PC-9 (cell line): Measurements from ENCODE around the gene AMBRA1. TPM values are rescaled to one million over a fixed set of nuclear protein-coding genes. Genes with fewer than 3 reads are reported as not detected.

Experiments
- BruUV-seq: library from RNA; stranded (reverse); fragments of 400-500 nt; replicated peaks from 2 replicates; lab custom pipeline; 2021; lab: Mats Ljungman, UMichigan
- CTCF ChIA-PET: fragments of 300-600 bp; sonication (Branson Sonifier 250); formaldehyde crosslinking; loops from one replicate; lab custom pipeline; 2022; ENCODE audit warnings: antibody characterized with exemption; lab: Charles Lee
- POLR2A ChIA-PET: fragments of 300-600 bp; sonication (Branson Sonifier 250); formaldehyde crosslinking; loops from one replicate; lab custom pipeline; 2022; ENCODE audit warnings: antibody characterized with exemption; ENCODE audit not compliant: unreplicated experiment; lab: Charles Lee
- DNase-seq, 2 experiments: peaks; one replicate each; pipeline versions ENCODE4 v3.0.0 to v3.0.0-alpha.2; 2015 to 2022; ENCODE audit warnings: mixed read lengths in 1 of 2
- H2AFZ ChIP-seq: fragments of 200-600 bp; sonication (generic); 2 replicates; pipeline ENCODE4 v1.8.1; 2017; ENCODE audit warnings: antibody characterized with exemption
- H3F3A ChIP-seq: fragments of 200-600 bp; sonication (generic); 2 replicates; pipeline ENCODE4 v1.8.1; 2017; ENCODE audit warnings: antibody characterized with exemption, mild to moderate bottlenecking, low read depth; ENCODE audit not compliant: insufficient read depth
- H3K27ac ChIP-seq: fragments of 200-600 bp; sonication (generic); 2 replicates; pipeline ENCODE4 v1.6.1; 2016; ENCODE audit warnings: mixed run types
- H3K27me3 ChIP-seq: fragments of 200-600 bp; sonication (generic); 2 replicates; pipeline ENCODE4 v1.6.1; 2016; ENCODE audit warnings: low read depth, mixed run types; ENCODE audit not compliant: insufficient read depth
- H3K36me3 ChIP-seq: fragments of 200-600 bp; sonication (generic); 2 replicates; pipeline ENCODE4 v1.6.1; 2016; ENCODE audit warnings: low read depth, mixed run types
- H3K4me1 ChIP-seq: fragments of 200-600 bp; sonication (generic); replicated peaks from 2 replicates; pipeline ENCODE4 v1.6.1; 2016; ENCODE audit warnings: mixed run types; ENCODE audit not compliant: insufficient read depth
- H3K4me2 ChIP-seq: fragments of 200-600 bp; sonication (generic); 2 replicates; pipeline ENCODE4 v1.6.1; 2017; ENCODE audit warnings: mixed run types
- H3K4me3 ChIP-seq: fragments of 200-600 bp; sonication (generic); 2 replicates; pipeline ENCODE4 v1.6.1; 2016; ENCODE audit warnings: mixed run types
- H3K79me2 ChIP-seq: fragments of 200-600 bp; sonication (generic); 2 replicates; pipeline ENCODE4 v1.6.1; 2017; ENCODE audit warnings: low read depth, mixed run types
- H3K9me2 ChIP-seq: fragments of 200-600 bp; sonication (generic); 2 replicates; pipeline ENCODE4 v1.8.1; 2017; ENCODE audit warnings: mild to moderate bottlenecking; ENCODE audit not compliant: insufficient read depth
- H3K9me3 ChIP-seq: fragments of 200-600 bp; sonication (generic); 2 replicates; pipeline ENCODE4 v1.8.1; 2016; ENCODE audit warnings: low read depth; ENCODE audit not compliant: insufficient read depth
- H4K20me1 ChIP-seq: fragments of 200-600 bp; sonication (generic); 2 replicates; pipeline ENCODE4 v1.8.1; 2017; ENCODE audit not compliant: insufficient read depth
- CTCF ChIP-seq: fragments of 200-600 bp; sonication (generic); conservative IDR thresholded peaks from 2 replicates; pipeline ENCODE4 v1.6.1; 2017; ENCODE audit warnings: mixed run types, antibody characterized with exemption, mild to moderate bottlenecking, moderate library complexity
- EZH2 ChIP-seq: fragments of 200-600 bp; sonication (generic); IDR thresholded peaks from 2 replicates; pipeline ENCODE4 v1.8.0; 2017; ENCODE audit warnings: antibody characterized with exemption, low read depth
- intact Hi-C: fragments of 100-400 bp; cut with micrococcal nuclease; formaldehyde crosslinking; loops from one replicate; pipeline ENCODE4 v1.10.0; 2022; ENCODE audit not compliant: unreplicated experiment
- total RNA-seq: library from RNA; stranded (reverse); gene quantifications from 2 replicates; pipeline ENCODE4 v1.2.3, GENCODE V29; 2021

AMBRA1 gene
- total RNA-seq, 1 experiment from 2014 or later: 41.4 TPM

DNA sequence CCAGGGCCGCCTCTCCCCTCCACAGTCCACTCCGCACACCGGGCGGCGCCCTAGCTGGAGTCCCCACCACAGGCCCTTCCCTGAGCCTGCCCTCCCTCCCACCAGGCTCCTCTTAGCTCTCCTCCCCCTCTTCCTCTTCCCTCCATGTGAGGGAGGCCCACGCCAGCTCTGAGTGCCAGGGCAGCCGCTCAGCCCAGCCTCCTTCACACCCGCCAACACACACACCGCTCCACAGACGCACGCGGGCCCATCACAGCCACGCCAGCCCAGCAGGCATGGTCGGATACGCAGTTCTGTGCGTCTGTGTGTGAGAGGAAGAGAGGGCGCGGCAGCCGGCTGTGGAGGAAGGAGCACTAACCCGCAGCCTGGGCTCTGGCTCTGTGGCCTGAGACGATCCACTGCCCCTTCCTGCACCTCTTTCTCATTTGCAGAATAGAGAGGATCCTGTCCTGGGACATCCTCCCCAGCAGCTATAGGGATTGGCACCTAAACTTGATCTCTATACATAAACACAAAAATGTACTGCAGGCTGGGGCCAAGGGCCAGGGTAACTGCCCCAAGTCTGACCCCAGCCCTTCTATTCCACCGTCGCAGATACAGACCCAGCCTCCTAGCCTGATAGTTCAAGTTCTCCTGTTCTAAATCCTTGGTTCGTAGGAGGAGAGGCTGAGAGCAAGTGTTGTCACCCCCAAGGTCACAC lies 205.8 kb downstream of the AMBRA1 start:
- H3K27ac ChIP-seq: no peak overlapping the region
- no peaks in the 10 kb centered on the region for H3K9me3 ChIP-seq
- H3K27me3 ChIP-seq: peaks cover 22% of the 10 kb centered on the region
- DNase-seq: no peak
- H3K9me2 ChIP-seq: no peaks in the 10 kb centered on the region
- BruUV-seq: no TSS peak
- no peaks in the 10 kb centered on the region for H3K36me3 ChIP-seq
- intact Hi-C loops: no loop called here
- H3K79me2 ChIP-seq: no peaks in the 10 kb centered on the region
- H4K20me1 ChIP-seq: peaks cover 11% of the 10 kb centered on the region
- TF ChIP-seq EZH2 (no peak), CTCF (no peak)
- no peak overlapping the region for H2AFZ ChIP-seq
- ChIA-PET CTCF (interaction anchor here (0.6 to 1.0 kb wide), 5 partner anchors 21 to 464 kb away, joined by 3 to 6 read pairs (median 4); partner anchors contain the start of gene ATG13), POLR2A (interaction anchor here (0.6 kb wide), 2 partner anchors 34 to 92 kb away, joined by 3 to 5 read pairs; no protein-coding TSS in a partner anchor)
- H3K4me2 ChIP-seq: no peak overlapping the region
- no peak overlapping the region for H3K4me3 ChIP-seq
- peaks cover 23% of the 10 kb centered on the region for H3K4me1 ChIP-seq
- peaks cover 12% of the 10 kb centered on the region for H3F3A ChIP-seq

DNA sequence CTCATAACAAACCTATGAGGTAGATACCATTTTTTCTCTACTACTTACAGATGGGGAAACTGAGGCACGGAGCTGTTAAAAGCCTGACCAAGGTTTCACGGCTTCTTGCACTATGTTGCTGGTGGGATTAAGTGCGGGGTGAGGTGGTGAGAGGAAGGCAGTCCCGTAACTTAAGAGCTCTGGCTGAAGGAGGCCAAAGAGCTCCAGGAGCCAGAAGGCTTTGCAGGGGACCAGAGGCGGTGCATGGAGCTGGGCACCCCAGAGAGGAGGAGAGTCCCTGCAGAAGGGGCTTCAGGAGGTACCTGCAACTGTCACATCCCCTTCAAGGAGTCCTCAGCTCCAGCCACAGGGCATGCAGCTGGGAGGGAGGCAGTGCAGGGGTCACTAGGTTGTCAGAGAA lies 206.4 kb downstream of the AMBRA1 start:
- Histone ChIP-seq H3K36me3 (no peaks in the 10 kb centered on the region), H3K27me3 (peaks cover 22% of the 10 kb centered on the region), H3K9me3 (no peaks in the 10 kb centered on the region), H3K27ac (no peak overlapping the region), H3F3A (peaks cover 18% of the 10 kb centered on the region), H4K20me1 (0 out of 2 replicates have a peak, but pooled peaks cover 6% of the 10 kb centered on the region), H3K79me2 (no peaks in the 10 kb centered on the region), H3K4me3 (no peak overlapping the region), H3K9me2 (no peaks in the 10 kb centered on the region), H3K4me2 (no peak overlapping the region), H2AFZ (no peak overlapping the region), H3K4me1 (peaks cover 29% of the 10 kb centered on the region)
- DNase-seq: no peak
- CTCF ChIA-PET: interaction anchor here (0.6 to 0.7 kb wide), 2 partner anchors 28 to 101 kb away, joined by 3 to 6 read pairs; no protein-coding TSS in a partner anchor
- TF ChIP-seq CTCF (no peak), EZH2 (no peak)
- intact Hi-C loops: no loop called here
- POLR2A ChIA-PET: interaction anchor here (0.6 kb wide), 1 partner anchor 92 kb away, joined by 5 read pairs; no protein-coding TSS in a partner anchor
- BruUV-seq: no TSS peak

GRCh38 chr11:46386674-46387073 lies 207.1 kb downstream of the AMBRA1 start:
- no peaks in the 10 kb centered on the region for H3K36me3 ChIP-seq
- peaks cover 21% of the 10 kb centered on the region for H3F3A ChIP-seq
- peaks cover 34% of the 10 kb centered on the region for H3K4me1 ChIP-seq
- peaks cover 22% of the 10 kb centered on the region for H3K27me3 ChIP-seq
- H3K27ac ChIP-seq: no peak overlapping the region
- TF ChIP-seq EZH2 (no peak), CTCF (0 out of 2 replicates have a peak, but pooled peaks have one; percentile 25)
- ChIA-PET CTCF (no interaction called here), POLR2A (interaction anchor here (0.5 to 0.6 kb wide), 2 partner anchors 35 to 911 kb away, joined by 5 to 7 read pairs; no protein-coding TSS in a partner anchor)
- no peaks in the 10 kb centered on the region for H3K9me2 ChIP-seq
- 0 out of 2 replicates have a peak, but pooled peaks cover 6% of the 10 kb centered on the region for H4K20me1 ChIP-seq
- intact Hi-C loops: no loop called here
- DNase-seq: peak; percentile 61 to 70
- H3K4me2 ChIP-seq: no peak overlapping the region
- no peaks in the 10 kb centered on the region for H3K9me3 ChIP-seq
- no TSS peak for BruUV-seq
- H3K4me3 ChIP-seq: no peak overlapping the region
- no peak overlapping the region for H2AFZ ChIP-seq
- H3K79me2 ChIP-seq: no peaks in the 10 kb centered on the region
